Right lobe of liver (tissue), 4 donors: Measurements from ENCODE around the gene FBLN1.

Experiments
- CTCF ChIP-seq, 4 donors: fragments of 200-600 bp in 3 of 4; fragments of 450-650 bp in 1 of 4; IDR thresholded peaks; one replicate each; pipeline versions ENCODE4 v1.5.1 to v1.8.0; 2016 to 2022; ENCODE audit warnings: antibody characterized with exemption in 4 of 4, mild to moderate bottlenecking in 2 of 4
- POLR2A ChIP-seq: fragments of 450-650 bp; IDR thresholded peaks from one replicate; pipeline ENCODE4 v1.6.1; 2017; ENCODE audit warnings: antibody characterized with exemption, mild to moderate bottlenecking
- donor health status: DM: no; HTN: no; CAD: no.
- donor health status: DM: no; HTN: no; CAD: no.
- donor health status: DM: no; HTN: yes; CAD: no.

GRCh38 chr22:45626198-45626651 is 123.5 kb downstream of the FBLN1 start:
- TF ChIP-seq CTCF (IDR thresholded peaks at IDR 0.05) (no peak), POLR2A (no peak)
